ENCODE results near the gene LAMA3. TPM values are rescaled to one million over a fixed set of nuclear protein-coding genes. Genes with fewer than 3 reads are reported as not detected.

The LAMA3 gene
- total and polyA plus RNA-seq, 12 donors = 0.89 to 5.3 (median 3.3) TPM

DNA sequence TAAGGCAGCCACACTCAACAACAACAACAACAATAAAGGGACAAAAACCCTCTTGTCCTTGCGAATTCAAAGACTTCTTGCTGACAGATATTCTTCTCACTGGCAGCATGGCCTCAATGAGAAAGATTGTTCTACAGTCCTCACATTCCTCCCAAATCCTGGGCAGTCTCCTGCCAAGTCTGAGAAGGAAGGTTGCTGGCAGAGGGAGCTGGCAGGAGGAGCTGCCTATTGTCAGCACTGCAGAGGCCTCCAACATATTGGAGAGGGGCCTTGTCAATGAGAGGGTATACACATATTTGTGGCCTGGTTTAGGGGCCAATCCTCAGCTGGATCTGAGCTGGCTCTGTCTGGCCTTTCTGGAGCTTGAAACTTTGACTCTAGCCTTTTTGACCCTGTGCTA is 63.5 kb downstream of the LAMA3 start:
- H3K27ac ChIP-seq = no peak overlapping the region
- H3K9me3 ChIP-seq = no peaks in the 10 kb centered on the region
- intact Hi-C loops (cut with DNase I) = no loop called here
- no peak overlapping the region for H3K4me3 ChIP-seq
- H3K36me3 ChIP-seq = peaks cover 0 to 25% (median 0%) of the 10 kb centered on the region in 9 donors
- DNase-seq (no peak), ATAC-seq (peak in 2 of 8 donors; percentile 37 to 48)
- TF ChIP-seq, protein P1, sequence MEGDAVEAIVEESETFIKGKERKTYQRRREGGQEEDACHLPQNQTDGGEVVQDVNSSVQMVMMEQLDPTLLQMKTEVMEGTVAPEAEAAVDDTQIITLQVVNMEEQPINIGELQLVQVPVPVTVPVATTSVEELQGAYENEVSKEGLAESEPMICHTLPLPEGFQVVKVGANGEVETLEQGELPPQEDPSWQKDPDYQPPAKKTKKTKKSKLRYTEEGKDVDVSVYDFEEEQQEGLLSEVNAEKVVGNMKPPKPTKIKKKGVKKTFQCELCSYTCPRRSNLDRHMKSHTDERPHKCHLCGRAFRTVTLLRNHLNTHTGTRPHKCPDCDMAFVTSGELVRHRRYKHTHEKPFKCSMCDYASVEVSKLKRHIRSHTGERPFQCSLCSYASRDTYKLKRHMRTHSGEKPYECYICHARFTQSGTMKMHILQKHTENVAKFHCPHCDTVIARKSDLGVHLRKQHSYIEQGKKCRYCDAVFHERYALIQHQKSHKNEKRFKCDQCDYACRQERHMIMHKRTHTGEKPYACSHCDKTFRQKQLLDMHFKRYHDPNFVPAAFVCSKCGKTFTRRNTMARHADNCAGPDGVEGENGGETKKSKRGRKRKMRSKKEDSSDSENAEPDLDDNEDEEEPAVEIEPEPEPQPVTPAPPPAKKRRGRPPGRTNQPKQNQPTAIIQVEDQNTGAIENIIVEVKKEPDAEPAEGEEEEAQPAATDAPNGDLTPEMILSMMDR (IDR thresholded peaks at IDR 0.05) = no peak
- 52 to 68% methylated on average over 1 of the region's 1 CpG for WGBS, 2 donors
- H3K27me3 ChIP-seq = no peaks in the 10 kb centered on the region
- H3K4me1 ChIP-seq = peaks cover 0 to 7% (median 0%) of the 10 kb centered on the region in 9 donors

DNA sequence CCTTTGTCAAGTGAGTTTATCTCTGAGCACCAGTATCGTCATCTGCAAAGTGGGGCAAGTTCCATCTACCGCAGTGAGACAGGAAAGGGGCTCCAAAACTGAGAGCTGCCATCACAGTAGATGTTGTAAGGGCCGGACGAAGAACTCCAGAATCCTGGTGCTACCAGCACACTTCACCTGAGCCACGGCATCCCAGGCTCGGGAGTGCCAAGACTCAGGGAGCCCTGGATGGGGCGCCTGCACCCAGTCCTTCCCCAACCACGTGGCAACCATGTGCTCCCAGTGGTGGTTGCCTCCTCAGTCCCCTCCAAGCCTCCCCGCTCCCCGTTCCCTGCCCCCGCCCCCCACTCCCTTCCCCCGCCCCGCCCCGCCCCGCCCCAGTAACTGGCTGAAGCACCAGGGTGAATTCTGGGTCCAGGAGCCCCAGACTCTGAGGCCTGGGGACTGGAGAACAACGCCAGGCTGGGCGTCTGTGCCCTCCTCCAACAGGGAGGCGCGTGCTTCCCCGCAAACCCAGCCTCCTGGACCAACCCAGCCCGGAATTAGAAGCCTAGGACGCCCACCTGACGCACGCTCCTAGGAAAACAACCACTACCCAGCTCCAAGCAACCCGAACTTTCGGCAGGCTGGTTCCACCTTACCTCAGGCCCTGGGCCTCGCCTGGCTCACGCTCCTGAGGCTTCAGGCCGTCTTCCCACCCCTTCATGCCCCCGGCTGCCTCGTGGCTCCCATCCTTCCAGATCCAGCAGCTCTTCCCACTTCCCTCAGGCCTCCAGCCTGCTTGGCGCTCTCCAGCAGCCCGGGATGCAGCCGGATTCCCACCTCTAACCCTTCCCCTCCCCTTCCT is 67.6 kb downstream of the LAMA3 start:
- 82 to 84% methylated on average over 32 to 34 of the region's 34 CpGs for WGBS, 2 donors
- ATAC-seq (no peak), DNase-seq (no peak)
- no peaks in the 10 kb centered on the region for H3K9me3 ChIP-seq
- H3K27me3 ChIP-seq = no peaks in the 10 kb centered on the region
- no peak overlapping the region for H3K27ac ChIP-seq
- H3K36me3 ChIP-seq = peaks cover 0 to 15% (median 0%) of the 10 kb centered on the region in 9 donors
- peaks cover 0 to 7% (median 0%) of the 10 kb centered on the region in 9 donors for H3K4me1 ChIP-seq
- intact Hi-C loops (cut with DNase I) = no loop called here
- no peak overlapping the region for H3K4me3 ChIP-seq
- TF ChIP-seq, protein P1 (IDR thresholded peaks at IDR 0.05) = no peak

DNA sequence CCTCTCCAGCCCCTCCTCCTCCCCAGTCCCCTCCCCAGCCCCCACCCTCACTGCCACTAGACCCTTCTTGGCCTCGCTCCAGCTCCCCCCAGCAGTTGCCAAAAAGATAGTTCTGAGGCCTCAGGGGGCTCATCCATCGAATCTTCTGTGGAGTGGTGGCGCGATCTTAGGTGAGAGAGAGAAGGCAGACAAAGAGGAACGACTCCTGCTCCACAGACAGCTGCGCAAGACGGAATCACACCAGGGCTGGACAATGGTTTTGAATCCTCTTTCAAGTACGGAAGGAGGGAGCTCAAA is 68.1 kb downstream of the LAMA3 start:
- Histone ChIP-seq H3K27me3 (no peaks in the 10 kb centered on the region), H3K36me3 (peaks cover 0 to 15% (median 0%) of the 10 kb centered on the region in 9 donors), H3K27ac (no peak overlapping the region), H3K4me3 (no peak overlapping the region), H3K9me3 (no peaks in the 10 kb centered on the region), H3K4me1 (peaks cover 0 to 7% (median 0%) of the 10 kb centered on the region in 9 donors)
- DNase-seq (no peak), ATAC-seq (no peak)
- TF ChIP-seq, protein P1 (IDR thresholded peaks at IDR 0.05) = no peak
- intact Hi-C loops (cut with DNase I) = no loop called here
- WGBS, 2 donors = 69 to 71% methylated on average over 8 of the region's 8 CpGs

DNA sequence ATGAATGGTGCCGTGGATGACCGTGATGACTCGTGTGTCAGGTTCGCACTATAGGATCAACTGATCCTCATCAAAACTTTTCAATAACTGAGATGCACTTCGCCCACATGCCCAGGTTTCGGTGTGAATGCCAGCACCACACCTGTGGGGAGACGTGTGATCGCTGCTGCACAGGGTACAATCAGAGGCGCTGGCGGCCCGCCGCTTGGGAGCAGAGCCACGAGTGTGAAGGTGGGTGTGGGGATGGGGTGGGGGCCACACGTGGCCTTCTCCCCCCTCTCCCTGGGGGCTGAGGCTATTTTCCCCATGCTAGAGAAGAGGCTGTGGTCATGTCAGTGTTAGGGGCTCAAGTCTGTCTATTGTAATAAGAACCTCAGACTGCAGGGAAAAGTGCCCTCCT is 69.0 kb downstream of the LAMA3 start:
- H3K27ac ChIP-seq = no peak overlapping the region
- H3K36me3 ChIP-seq = peaks cover 0 to 16% (median 0%) of the 10 kb centered on the region in 9 donors
- intact Hi-C loops (cut with DNase I) = no loop called here
- H3K27me3 ChIP-seq = no peaks in the 10 kb centered on the region
- TF ChIP-seq, protein P1 (IDR thresholded peaks at IDR 0.05) = no peak
- no peak for DNase-seq
- H3K9me3 ChIP-seq = no peaks in the 10 kb centered on the region
- no peak for ATAC-seq
- H3K4me3 ChIP-seq = no peak overlapping the region
- no peaks in the 10 kb centered on the region for H3K4me1 ChIP-seq
- WGBS, 2 donors = 87 to 90% methylated on average over 14 of the region's 14 CpGs

Data from heart right ventricle (tissue), 16 donors.